RWPE2 (cell line): Measurements from ENCODE around the gene AGBL4.

Source experiments
- ATAC-seq: fragments of 200-7000 bp; cut with Tn5 transposase; 3 replicates; pipeline ENCODE4 v1.9.1; 2021; ENCODE audit warnings: low read depth
- DNase-seq: peaks from one replicate; pipeline ENCODE4 v3.0.0-alpha.2; 2020; ENCODE audit warnings: low spot score
- H3K27ac ChIP-seq: fragments of 450-650 bp; 2 replicates; pipeline ENCODE4 v1.5.1; 2017; ENCODE audit warnings: mild to moderate bottlenecking; ENCODE audit not compliant: poor library complexity, severe bottlenecking
- H3K27me3 ChIP-seq: fragments of 250-450 bp; sonication (Bioruptor Pico); 2 replicates; pipeline ENCODE4 v1.5.1; 2021; ENCODE audit warnings: mild to moderate bottlenecking, moderate library complexity; ENCODE audit not compliant: insufficient read depth, poor library complexity, severe bottlenecking
- H3K36me3 ChIP-seq: fragments of 250-450 bp; sonication (Bioruptor Pico); 2 replicates; pipeline ENCODE4 v1.5.1; 2020; ENCODE audit warnings: low read depth, mild to moderate bottlenecking, moderate library complexity
- H3K4me1 ChIP-seq: fragments of 250-450 bp; sonication (Bioruptor Pico); 2 replicates; pipeline ENCODE4 v1.5.1; 2021; ENCODE audit warnings: mild to moderate bottlenecking, moderate library complexity; ENCODE audit not compliant: insufficient read depth, poor library complexity, severe bottlenecking
- H3K4me3 ChIP-seq: fragments of 250-450 bp; sonication (Bioruptor Pico); 2 replicates; pipeline ENCODE4 v1.5.1; 2021; ENCODE audit warnings: mild to moderate bottlenecking, moderate library complexity; ENCODE audit not compliant: severe bottlenecking
- H3K9me3 ChIP-seq: fragments of 250-450 bp; sonication (Bioruptor Pico); 2 replicates; pipeline ENCODE4 v1.5.1; 2021; ENCODE audit warnings: mild to moderate bottlenecking, moderate library complexity; ENCODE audit not compliant: severe bottlenecking
- CTCF ChIP-seq: fragments of 450-650 bp; IDR thresholded peaks from one replicate; pipeline ENCODE4 v1.5.1; 2017; ENCODE audit warnings: mild to moderate bottlenecking, moderate library complexity; ENCODE audit not compliant: poor library complexity, severe bottlenecking

The AGBL4 gene

GRCh38 chr1:48830715-48831114 is 1193.0 kb downstream of the AGBL4 start:
- no peak for TF ChIP-seq CTCF
- H3K27me3 ChIP-seq: no peaks in the 10 kb centered on the region
- H3K36me3 ChIP-seq: no peaks in the 10 kb centered on the region
- no peaks in the 10 kb centered on the region for H3K4me1 ChIP-seq
- no peak overlapping the region for H3K27ac ChIP-seq
- no peak for DNase-seq
- H3K9me3 ChIP-seq: no peaks in the 10 kb centered on the region
- H3K4me3 ChIP-seq: no peak overlapping the region
- no peak for ATAC-seq

- no peak for TF ChIP-seq CTCF
- Histone ChIP-seq H3K9me3 (no peaks in the 10 kb centered on the region), H3K27ac (no peak overlapping the region), H3K36me3 (no peaks in the 10 kb centered on the region), H3K4me3 (no peak overlapping the region), H3K4me1 (no peaks in the 10 kb centered on the region), H3K27me3 (no peaks in the 10 kb centered on the region)
- DNase-seq (no peak), ATAC-seq (no peak)
Measured at GRCh38 chr1:48829446-48829845, 1194.3 kb downstream of the AGBL4 start.

- no peak overlapping the region for H3K4me3 ChIP-seq
- H3K27me3 ChIP-seq: no peaks in the 10 kb centered on the region
- no peak for TF ChIP-seq CTCF
- no peak overlapping the region for H3K27ac ChIP-seq
- ATAC-seq: no peak
- H3K4me1 ChIP-seq: no peaks in the 10 kb centered on the region
- no peaks in the 10 kb centered on the region for H3K36me3 ChIP-seq
- H3K9me3 ChIP-seq: no peaks in the 10 kb centered on the region
- DNase-seq: no peak
Measured at GRCh38 chr1:48823168-48823567, 1200.6 kb downstream of the AGBL4 start.

- Histone ChIP-seq H3K4me3 (no peak overlapping the region), H3K27ac (no peak overlapping the region), H3K9me3 (no peaks in the 10 kb centered on the region), H3K4me1 (no peaks in the 10 kb centered on the region), H3K36me3 (no peaks in the 10 kb centered on the region), H3K27me3 (no peaks in the 10 kb centered on the region)
- TF ChIP-seq CTCF: no peak
- ATAC-seq: no peak
- no peak for DNase-seq
Measured at GRCh38 chr1:48820491-48820890, 1203.3 kb downstream of the AGBL4 start.

GRCh38 chr1:48817505-48818114 is 1206.1 kb downstream of the AGBL4 start:
- peak; percentile 78 for TF ChIP-seq CTCF
- Histone ChIP-seq H3K36me3 (no peaks in the 10 kb centered on the region), H3K4me3 (no peak overlapping the region), H3K27ac (no peak overlapping the region), H3K4me1 (no peaks in the 10 kb centered on the region), H3K27me3 (no peaks in the 10 kb centered on the region), H3K9me3 (no peaks in the 10 kb centered on the region)
- DNase-seq (no peak), ATAC-seq (peak; percentile 76)
